VCaP (cell line): ENCODE measurements around the gene ADAM22.

Experiments used
- H3K27ac ChIP-seq: fragments of 450-650 bp; 2 replicates; pipeline ENCODE4 v1.5.1; 2017
- CTCF ChIP-seq: fragments of 450-650 bp; conservative IDR thresholded peaks from 2 replicates; pipeline ENCODE4 v1.5.1; 2017; ENCODE audit warnings: mild to moderate bottlenecking, moderate library complexity

The ADAM22 gene

GRCh38 chr7:88002617-88003016 is 68.6 kb downstream of the ADAM22 start:
- TF ChIP-seq CTCF: no peak

GRCh38 chr7:88003581-88003980 is 69.5 kb downstream of the ADAM22 start:
- no peak for TF ChIP-seq CTCF
- H3K27ac ChIP-seq: no peak overlapping the region

More at GRCh38 chr7:88002617-88003016, 68.6 kb downstream of the ADAM22 start:
- H3K27ac ChIP-seq: no peak overlapping the region

- TF ChIP-seq CTCF: no peak
- no peak overlapping the region for H3K27ac ChIP-seq
Measured at GRCh38 chr7:88005191-88005590, 71.1 kb downstream of the ADAM22 start.

GRCh38 chr7:88009651-88010050 is 75.6 kb downstream of the ADAM22 start:
- H3K27ac ChIP-seq: no peak overlapping the region
- no peak for TF ChIP-seq CTCF

GRCh38 chr7:88012086-88012485 is 78.0 kb downstream of the ADAM22 start:
- TF ChIP-seq CTCF: no peak

GRCh38 chr7:88013981-88014380 is 79.9 kb downstream of the ADAM22 start:
- TF ChIP-seq CTCF: no peak

More at GRCh38 chr7:88012086-88012485, 78.0 kb downstream of the ADAM22 start:
- H3K27ac ChIP-seq: no peak overlapping the region

GRCh38 chr7:88014581-88014980 is 80.5 kb downstream of the ADAM22 start:
- no peak overlapping the region for H3K27ac ChIP-seq
- no peak for TF ChIP-seq CTCF

More at GRCh38 chr7:88013981-88014380, 79.9 kb downstream of the ADAM22 start:
- H3K27ac ChIP-seq: no peak overlapping the region
